Activated effector memory CD4-positive, alpha-beta T cell treated with Interleukin-2 at 50 U/mL for 16 hours (primary cell): ENCODE results near the gene B4GALT1.
A peak's percentile ranks its signal among the peaks of the same experiment; 100 is the strongest.
"Not testable (repeated sequence)": the region's sequence is repeated elsewhere in the genome, so short reads cannot be mapped to it uniquely, and the experiment has no call there.

ENCODE experiments used
- DNase-seq: peaks from one replicate; pipeline ENCODE4 v3.0.0-alpha.2; 2020

Gene B4GALT1

GRCh38 chr9:33161011-33161588 lies 6.0 kb downstream of the B4GALT1 start:
- peak; percentile 48 for DNase-seq

GRCh38 chr9:33160446-33160845 lies 6.7 kb downstream of the B4GALT1 start:
- DNase-seq, result not testable (repeated sequence)

GRCh38 chr9:33159777-33160127 lies 7.4 kb downstream of the B4GALT1 start:
- no peak for DNase-seq

- DNase-seq, result no peak
These were observed 8.0 kb downstream of the B4GALT1 start for GRCh38 chr9:33158843-33159776.

GRCh38 chr9:33157960-33158842 lies 8.9 kb downstream of the B4GALT1 start:
- DNase-seq, result no peak

GRCh38 chr9:33155393-33155792 lies 11.7 kb downstream of the B4GALT1 start:
- DNase-seq, result no peak

- DNase-seq, result no peak
These were observed 12.8 kb downstream of the B4GALT1 start for GRCh38 chr9:33154371-33154770.

- no peak for DNase-seq
These were observed 13.5 kb downstream of the B4GALT1 start for GRCh38 chr9:33153666-33154065.

- no peak for DNase-seq
These were observed 14.1 kb downstream of the B4GALT1 start for GRCh38 chr9:33153001-33153400.

GRCh38 chr9:33151601-33152000 lies 15.5 kb downstream of the B4GALT1 start:
- DNase-seq, result no peak

GRCh38 chr9:33151007-33151557 lies 16.1 kb downstream of the B4GALT1 start:
- DNase-seq, result no peak

- DNase-seq, result no peak
These were observed 18.6 kb downstream of the B4GALT1 start for GRCh38 chr9:33148367-33149014.

- DNase-seq, result no peak
These were observed 19.5 kb downstream of the B4GALT1 start for GRCh38 chr9:33147416-33148169.

GRCh38 chr9:33146298-33146697 lies 20.8 kb downstream of the B4GALT1 start:
- no peak for DNase-seq

GRCh38 chr9:33144551-33144950 lies 22.6 kb downstream of the B4GALT1 start:
- no peak for DNase-seq

GRCh38 chr9:33143241-33143661 lies 23.9 kb downstream of the B4GALT1 start:
- DNase-seq, result no peak

GRCh38 chr9:33142535-33142934 lies 24.6 kb downstream of the B4GALT1 start:
- DNase-seq, result no peak

- no peak for DNase-seq
These were observed 26.5 kb downstream of the B4GALT1 start for GRCh38 chr9:33140401-33141360.

- no peak for DNase-seq
These were observed 27.5 kb downstream of the B4GALT1 start for GRCh38 chr9:33139421-33140228.

- no peak for DNase-seq
These were observed 28.4 kb downstream of the B4GALT1 start for GRCh38 chr9:33138768-33139167.
